Smooth muscle cell of the brain vasculature (primary cell): Measurements from ENCODE around the gene ZNF43.
"Not testable (repeated sequence)": the region's sequence is repeated elsewhere in the genome, so short reads cannot be mapped to it uniquely, and the experiment has no call there.

Experiments
- DNase-seq: peaks from one replicate; pipeline ENCODE4 v3.0.0-alpha.2; 2012; ENCODE audit warnings: low read depth, low spot score

ZNF43 gene

GRCh38 chr19:21835810-21836444 is at the start of gene ZNF43:
Gene ZNF43 (minus strand): TSS chr19:21836182. CDS start chr19:21836038, 144 bp downstream.
- peak; percentile 85 for DNase-seq

GRCh38 chr19:21885516-21885915 is 49.5 kb upstream of the ZNF43 start:
- DNase-seq = not testable (repeated sequence)

DNA sequence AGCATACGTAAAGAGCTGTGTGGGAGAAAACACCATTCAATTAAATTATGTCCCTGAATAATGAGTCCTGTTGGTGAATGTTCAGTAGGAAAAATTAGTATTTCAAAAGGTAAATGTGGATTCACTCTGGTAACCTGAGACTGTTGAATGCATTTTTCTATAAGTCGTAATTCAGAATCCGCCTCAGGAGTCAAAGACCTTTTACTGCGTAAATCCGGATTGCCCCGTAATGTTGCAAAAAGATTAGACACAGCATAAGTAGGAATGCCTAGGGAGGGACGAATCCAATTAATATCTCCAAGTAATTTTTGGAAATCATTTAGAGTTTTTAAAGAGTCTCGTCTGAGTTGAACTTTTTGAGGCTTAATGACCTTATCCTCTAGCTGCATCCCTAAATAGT is 48.8 kb upstream of the ZNF43 start:
- DNase-seq = not testable (repeated sequence)

DNA sequence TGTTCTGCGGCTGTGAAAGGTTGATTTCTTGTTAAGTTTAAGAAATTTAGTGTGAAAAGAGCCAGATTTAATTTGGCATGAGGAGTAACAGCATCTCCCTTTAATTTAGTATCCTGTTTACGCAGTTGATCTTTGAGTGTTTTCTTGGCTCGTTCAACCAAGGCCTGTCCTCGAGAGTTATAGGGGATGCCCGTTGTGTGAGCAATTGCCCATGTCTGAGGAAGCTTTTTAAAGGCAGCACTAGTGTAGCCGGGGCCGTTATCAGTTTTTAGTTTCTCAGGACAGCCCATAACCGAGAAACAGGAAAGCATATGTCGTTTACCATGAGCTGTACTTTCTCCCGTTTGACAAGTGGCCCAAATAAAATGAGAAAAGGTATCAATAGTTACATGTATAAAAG is 47.5 kb upstream of the ZNF43 start:
- no peak for DNase-seq

GRCh38 chr19:21880761-21881160 is 44.8 kb upstream of the ZNF43 start:
- not testable (repeated sequence) for DNase-seq

DNA sequence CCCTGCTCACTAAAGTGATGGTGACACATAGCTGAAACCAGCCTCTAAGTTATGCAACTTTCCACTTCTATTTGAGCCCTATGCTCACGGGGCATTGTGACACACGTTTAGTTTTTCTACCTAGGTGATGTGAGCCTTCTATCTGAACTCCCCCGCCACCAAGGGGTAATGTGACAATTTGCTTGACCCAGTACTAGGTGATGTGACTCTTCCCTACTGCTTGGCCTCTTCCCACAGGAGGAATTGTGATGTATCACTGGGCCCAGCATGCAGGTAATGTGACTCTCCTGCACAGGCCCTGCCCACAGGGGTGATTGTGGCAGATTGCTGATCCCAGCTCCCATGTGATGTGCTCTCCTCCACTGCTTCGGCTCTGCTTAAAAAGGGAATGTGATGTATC is 42.7 kb upstream of the ZNF43 start:
- no peak for DNase-seq

DNA sequence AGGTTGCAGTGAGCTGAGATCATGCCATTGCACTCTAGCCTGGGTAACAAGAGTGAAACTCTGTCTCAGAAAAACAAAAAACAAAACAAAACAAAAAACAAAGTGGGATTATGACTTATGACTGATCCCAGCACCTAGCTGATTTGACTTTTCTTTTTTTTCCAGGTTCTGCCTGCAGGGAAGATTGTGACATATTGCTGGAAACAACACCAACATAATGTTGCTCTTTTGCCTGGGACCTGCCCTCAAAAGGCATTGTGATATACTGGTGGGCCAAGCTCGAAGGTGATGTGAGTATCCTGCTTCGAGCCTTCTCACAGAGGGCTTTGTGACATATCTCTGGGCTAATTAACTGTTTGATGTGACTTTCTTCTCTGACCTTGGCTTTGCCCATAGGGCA is 42.0 kb upstream of the ZNF43 start:
- DNase-seq = no peak

DNA sequence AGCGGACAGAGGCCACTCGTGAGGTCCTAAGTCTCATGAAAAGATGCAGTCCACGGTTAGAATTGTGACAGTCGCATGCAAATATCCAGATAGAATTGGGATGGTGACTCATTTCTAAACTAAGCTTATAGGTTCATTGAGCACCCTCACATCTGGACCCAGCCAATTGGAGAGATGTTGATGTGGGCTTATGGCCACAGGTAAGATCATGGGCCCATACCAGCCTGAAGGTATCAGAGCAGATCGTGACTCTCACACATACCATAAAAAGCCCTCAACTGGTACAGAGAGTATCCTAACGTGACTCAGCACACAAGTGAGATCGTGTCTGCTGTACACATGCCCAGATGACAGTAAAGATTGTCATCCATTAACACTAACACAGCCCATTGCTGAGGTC is 40.6 kb upstream of the ZNF43 start:
- not testable (repeated sequence) for DNase-seq

- DNase-seq = no peak
These were observed 21.0 kb upstream of the ZNF43 start for GRCh38 chr19:21856773-21857514.

DNA sequence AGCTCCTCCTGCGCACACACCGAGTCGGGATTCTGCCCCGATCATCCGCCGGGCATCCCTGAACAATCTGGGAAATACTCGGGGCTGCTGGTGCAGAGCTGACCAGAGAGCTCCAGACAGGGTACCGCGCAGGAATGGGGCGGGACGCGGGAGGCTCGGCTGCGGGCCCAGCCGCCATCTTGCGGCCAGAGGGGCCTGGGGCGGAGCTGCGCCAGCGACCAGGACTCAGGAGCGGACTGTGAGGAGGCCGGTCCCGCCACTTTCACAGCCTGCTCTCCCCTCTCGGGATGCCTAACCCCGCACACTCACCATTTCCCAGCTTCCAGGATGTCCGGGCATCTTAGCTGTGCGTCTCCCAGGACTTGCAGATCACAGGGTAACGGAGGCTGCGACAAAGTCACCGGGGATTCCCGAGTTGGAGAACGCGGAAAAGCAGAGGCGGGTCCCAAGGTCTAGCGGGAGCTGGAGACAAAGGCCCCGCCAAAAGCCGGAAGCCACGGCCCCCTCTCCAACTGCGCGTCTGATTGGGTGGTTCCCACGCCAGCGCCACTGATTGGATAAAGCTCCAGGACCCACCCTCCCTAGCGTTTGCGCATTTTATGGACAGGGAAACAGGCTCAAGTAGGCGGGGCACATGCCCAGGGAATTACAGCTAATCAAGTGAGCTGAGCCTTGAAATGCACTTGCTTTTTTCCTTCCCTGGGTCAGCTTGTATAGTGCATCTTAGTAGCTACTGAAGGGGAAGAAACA is 15.8 kb upstream of the ZNF43 start:
- DNase-seq = peak; percentile 88

DNA sequence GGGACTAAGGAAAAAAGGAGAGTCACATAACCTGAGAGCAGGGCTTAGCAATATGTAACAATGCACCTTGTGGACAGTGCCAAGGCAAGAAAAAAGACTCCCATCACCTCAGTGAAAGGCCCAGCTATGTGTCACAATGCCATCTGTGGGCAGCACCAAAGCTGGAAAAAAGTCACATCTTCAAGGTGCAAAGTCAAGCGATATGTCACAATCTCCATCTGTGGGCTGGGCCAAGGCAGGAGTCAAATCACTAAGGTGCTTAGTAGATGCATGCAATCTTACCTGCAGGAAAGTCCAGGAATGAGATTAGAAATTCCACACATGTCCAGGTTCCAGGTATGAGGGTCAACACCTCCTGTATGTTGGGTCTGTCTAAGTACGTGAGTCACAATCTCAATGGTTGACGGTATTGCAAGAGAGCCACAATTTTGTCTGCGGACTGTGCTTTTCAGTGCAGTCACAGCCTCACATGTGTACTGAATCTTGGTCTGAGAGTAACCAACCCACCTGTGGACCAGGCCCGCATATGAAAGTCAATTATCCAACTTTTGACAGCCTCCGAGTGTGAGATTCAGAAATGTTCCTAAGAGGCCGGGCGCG is 14.8 kb upstream of the ZNF43 start:
- DNase-seq = no peak

DNA sequence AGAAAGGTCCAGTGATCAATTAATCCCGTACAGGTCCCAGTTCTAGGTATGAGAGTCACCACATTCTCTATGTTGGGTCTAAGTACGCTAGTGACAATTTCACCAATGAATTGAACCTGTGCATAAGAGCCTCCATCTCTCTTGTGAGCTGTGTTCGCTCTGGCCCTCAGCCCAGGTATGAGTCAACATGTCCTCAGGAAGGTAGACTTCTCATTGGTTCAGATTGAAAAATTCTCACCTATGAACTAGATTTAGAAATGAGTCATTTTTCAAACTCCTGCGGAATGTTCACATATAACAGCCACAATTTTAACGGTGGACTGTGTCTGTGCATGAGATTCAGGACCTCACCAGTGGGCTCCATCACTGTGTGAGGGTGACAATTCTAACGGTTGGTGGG is 12.7 kb upstream of the ZNF43 start:
- no peak for DNase-seq

- DNase-seq = no peak
These were observed 7.1 kb upstream of the ZNF43 start for GRCh38 chr19:21843081-21843480.

- no peak for DNase-seq
These were observed 5.6 kb upstream of the ZNF43 start for GRCh38 chr19:21841488-21842097.

DNA sequence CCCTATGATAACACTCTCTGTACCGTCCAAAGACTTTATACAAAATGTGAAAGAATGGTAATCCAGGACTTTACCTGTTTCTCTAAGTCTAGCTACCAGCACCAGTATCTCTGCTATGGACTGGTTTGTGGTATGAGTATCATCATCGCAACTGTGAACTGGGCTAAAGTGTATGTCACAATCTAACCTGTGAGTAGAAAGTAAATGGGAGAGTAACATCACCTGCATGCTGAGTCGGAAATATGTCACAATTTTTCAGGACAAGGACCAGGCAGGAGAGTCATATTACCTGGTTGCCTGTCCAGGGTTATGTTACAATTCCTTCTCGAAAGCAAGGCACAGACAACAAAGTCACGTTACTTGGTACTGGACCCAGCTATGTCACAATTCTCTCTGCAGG is 5.1 kb upstream of the ZNF43 start:
- no peak for DNase-seq

DNA sequence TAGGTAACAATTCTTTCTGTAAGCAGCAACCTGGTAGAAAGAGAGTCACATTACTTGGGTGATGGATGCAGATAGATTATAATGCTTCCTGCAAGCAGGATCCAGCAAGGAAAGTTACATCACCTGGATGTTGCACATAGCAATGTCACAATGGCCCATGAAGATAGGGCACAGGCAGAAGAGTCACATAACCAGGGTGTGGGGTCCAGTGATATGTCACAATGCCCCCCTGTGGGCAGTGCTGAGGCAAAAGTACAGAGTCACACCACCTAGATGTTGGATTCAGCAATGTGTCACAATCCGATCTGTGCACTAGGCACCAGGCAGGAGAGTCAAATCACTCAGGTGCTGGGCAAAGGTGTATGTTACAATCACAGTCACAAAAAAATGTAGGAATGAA is 4.0 kb upstream of the ZNF43 start:
- DNase-seq = no peak

- no peak for DNase-seq
These were observed 2.7 kb upstream of the ZNF43 start for GRCh38 chr19:21838646-21839045.

DNA sequence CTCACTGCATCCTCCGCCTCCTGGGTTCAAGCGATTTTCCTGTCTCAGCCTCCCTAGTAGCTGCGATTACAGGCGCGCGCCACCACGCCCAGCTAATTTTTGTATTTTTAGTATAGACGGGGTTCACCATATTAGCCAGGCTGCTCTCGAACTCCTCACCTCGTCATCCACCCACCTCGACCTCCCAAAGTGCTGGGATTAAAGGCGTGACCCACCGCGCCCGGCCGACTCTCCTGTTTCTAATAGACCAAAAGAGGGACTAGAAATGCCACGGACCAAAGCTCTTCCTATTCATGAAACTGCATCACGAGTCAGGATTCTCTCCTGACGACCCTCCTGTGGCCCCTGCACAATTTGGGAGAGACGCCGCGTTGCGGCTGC is 563 bp downstream of the ZNF43 start:
- no peak for DNase-seq

GRCh38 chr19:21833733-21834132 is 2.2 kb downstream of the ZNF43 start:
- no peak for DNase-seq

- no peak for DNase-seq
These were observed 11.3 kb downstream of the ZNF43 start for GRCh38 chr19:21824679-21825078.

- no peak for DNase-seq
These were observed 12.8 kb downstream of the ZNF43 start for GRCh38 chr19:21823224-21823623.

GRCh38 chr19:21812448-21812847 is 23.5 kb downstream of the ZNF43 start:
- no peak for DNase-seq
